ENCODE results near the gene GPR78. TPM values are rescaled to one million over a fixed set of nuclear protein-coding genes. Genes with fewer than 3 reads are reported as not detected.

The GPR78 gene
- total RNA-seq, 1 donor from 2014 or later = 0.97 TPM

GRCh38 chr4:8597791-8598190 is 17.6 kb downstream of the GPR78 start:
- no peak for DNase-seq (ENCODE audit: extremely low spot score, unreplicated experiment)
- no peaks in the 10 kb centered on the region for H3K36me3 Mint-ChIP-seq
- H3K27me3 Mint-ChIP-seq = peaks cover 14% of the 10 kb centered on the region
- H3K4me3 Mint-ChIP-seq = no peak overlapping the region
- H3K4me1 Mint-ChIP-seq (ENCODE audit: unreplicated experiment) = peaks cover 9% of the 10 kb centered on the region
- TF ChIP-seq CTCF (conservative IDR thresholded peaks at IDR 0.05) = no peak
- no peak overlapping the region for H3K27ac Mint-ChIP-seq
- H3K9me3 Mint-ChIP-seq = no peaks in the 10 kb centered on the region

GRCh38 chr4:8598391-8599090 is 18.3 kb downstream of the GPR78 start:
- Mint-ChIP-seq H3K9me3 (no peaks in the 10 kb centered on the region), H3K27me3 (peaks cover 11% of the 10 kb centered on the region), H3K4me3 (no peak overlapping the region), H3K27ac (no peak overlapping the region), H3K4me1 (ENCODE audit: unreplicated experiment) (peaks cover 9% of the 10 kb centered on the region), H3K36me3 (no peaks in the 10 kb centered on the region)
- no peak for DNase-seq (ENCODE audit: extremely low spot score, unreplicated experiment)
- TF ChIP-seq CTCF (conservative IDR thresholded peaks at IDR 0.05) = no peak

- Mint-ChIP-seq H3K4me1 (ENCODE audit: unreplicated experiment) (peaks cover 6% of the 10 kb centered on the region), H3K9me3 (no peaks in the 10 kb centered on the region), H3K27ac (no peak overlapping the region), H3K27me3 (peaks cover 6% of the 10 kb centered on the region), H3K36me3 (no peaks in the 10 kb centered on the region), H3K4me3 (no peak overlapping the region)
- DNase-seq (ENCODE audit: extremely low spot score, unreplicated experiment) = no peak
- TF ChIP-seq CTCF (conservative IDR thresholded peaks at IDR 0.05) = no peak
Measured at GRCh38 chr4:8599091-8599460, 18.9 kb downstream of the GPR78 start.

GRCh38 chr4:8599657-8600056 is 19.5 kb downstream of the GPR78 start:
- no peak for DNase-seq (ENCODE audit: extremely low spot score, unreplicated experiment)
- Mint-ChIP-seq H3K27ac (no peak overlapping the region), H3K36me3 (no peaks in the 10 kb centered on the region), H3K9me3 (no peaks in the 10 kb centered on the region), H3K27me3 (peaks cover under 1% of the 10 kb centered on the region), H3K4me1 (ENCODE audit: unreplicated experiment) (peaks cover under 1% of the 10 kb centered on the region), H3K4me3 (no peak overlapping the region)
- no peak for TF ChIP-seq CTCF (conservative IDR thresholded peaks at IDR 0.05)

GRCh38 chr4:8600266-8600665 is 20.1 kb downstream of the GPR78 start:
- Mint-ChIP-seq H3K27me3 (no peaks in the 10 kb centered on the region), H3K4me1 (ENCODE audit: unreplicated experiment) (no peaks in the 10 kb centered on the region), H3K36me3 (no peaks in the 10 kb centered on the region), H3K9me3 (no peaks in the 10 kb centered on the region), H3K4me3 (no peak overlapping the region), H3K27ac (no peak overlapping the region)
- no peak for TF ChIP-seq CTCF (conservative IDR thresholded peaks at IDR 0.05)
- no peak for DNase-seq (ENCODE audit: extremely low spot score, unreplicated experiment)
